H1 (cell line): ENCODE measurements around the gene LY86. TPM values are rescaled to one million over a fixed set of nuclear protein-coding genes. Genes with fewer than 3 reads are reported as not detected.

Experiments used
- CHD7 ChIP-seq: fragments of 300-600 bp; sonication (generic); IDR thresholded peaks from 2 replicates; pipeline ENCODE4 v1.7.1; 2012; ENCODE audit warnings: low read length, moderate library complexity, mild to moderate bottlenecking, inconsistent platforms; ENCODE audit not compliant: insufficient replicate concordance
- CTBP2 ChIP-seq: IDR thresholded peaks from 2 replicates; pipeline ENCODE4 v1.7.0; 2011; ENCODE audit warnings: borderline replicate concordance, mild to moderate bottlenecking, moderate library complexity, mixed read lengths, low read length; ENCODE audit not compliant: insufficient read depth, insufficient read length
- GTF2F1 ChIP-seq: IDR thresholded peaks from 2 replicates; pipeline ENCODE4 v1.6.1; 2012; ENCODE audit warnings: low read depth, low read length, improper control_type of control experiment, borderline replicate concordance
- HDAC6 ChIP-seq: IDR thresholded peaks from one replicate; pipeline ENCODE4 v1.7.1; 2012; ENCODE audit warnings: low read depth, mild to moderate bottlenecking, inconsistent platforms, low read length, moderate library complexity
- PHF8 ChIP-seq: fragments of 200-600 bp; sonication (generic); conservative IDR thresholded peaks from 2 replicates; pipeline ENCODE4 v1.7.1; 2012; ENCODE audit warnings: low read depth, mild to moderate bottlenecking, inconsistent platforms, low read length, moderate library complexity
- SRF ChIP-seq: IDR thresholded peaks from 2 replicates; pipeline ENCODE4 v1.6.1; 2011; ENCODE audit warnings: mild to moderate bottlenecking, low read depth, low read length, moderate library complexity
- polyA plus RNA-seq, 7 experiments: library from polyadenylated mRNA; depleted of rRNA in 3 of 7; stranded (reverse) in 5 of 7; unstranded in 2 of 7; fragments of >200 nt in 5 of 7; fragments of 200-250 nt in 2 of 7; gene quantifications; 1 replicate in 5 of 7; 2 replicates in 1 of 7; 4 replicates in 1 of 7; pipeline versions ENCODE4 v1.2.1 to v1.2.3, GENCODE V29; 2011 to 2013; ENCODE audit warnings: missing spikeins in 2 of 7, mixed read lengths in 2 of 7
- total RNA-seq: library from RNA; stranded (reverse); fragmentation: NEBNext Ultra II Directional; extraction: Animal tissue kit (Norgen Biotek cat#: 25700); gene quantifications from 2 replicates; pipeline ENCODE4 v1.2.1, GENCODE V29; 2021

The LY86 gene
- total and polyA plus RNA-seq, 2 of the 8 experiments (the other 6 are each of a cell fraction or from before 2014, with no cell fraction given): not detected

- TF ChIP-seq CHD7 (no peak), HDAC6 (no peak), CTBP2 (no peak), GTF2F1 (no peak), SRF (no peak), PHF8 (no peak)
Observed at GRCh38 chr6:6569096-6569810, 19.3 kb upstream of the LY86 start (continued).
